Measurements from ENCODE around the gene CCDC3.
"Not testable (repeated sequence)": the region's sequence is repeated elsewhere in the genome, so short reads cannot be mapped to it uniquely, and the experiment has no call there.

Gene CCDC3

DNA sequence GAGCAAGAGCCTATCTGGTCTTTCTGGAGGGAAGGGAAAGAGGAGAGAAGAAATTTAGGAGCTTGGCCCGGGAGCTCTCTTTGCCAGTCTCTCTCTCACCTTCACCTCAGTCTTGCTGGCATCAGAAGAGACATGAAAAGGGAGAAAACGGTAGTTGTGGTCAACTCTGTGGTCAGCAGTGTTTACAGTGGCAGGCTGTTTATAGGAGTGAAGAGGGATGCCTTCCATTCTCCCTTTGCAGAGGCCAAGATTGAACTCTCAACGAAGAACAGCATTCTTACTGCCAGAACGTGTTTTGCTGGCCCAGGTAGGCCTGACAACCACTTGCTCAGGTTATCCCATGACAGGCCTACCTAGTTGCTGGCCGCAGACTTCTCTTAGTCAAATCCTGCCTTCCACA, 133.3 kb downstream of the CCDC3 start:
- no peak overlapping the region for H3K27ac ChIP-seq
- H3K27me3 ChIP-seq (ENCODE audit: insufficient read depth, low read depth, severe bottlenecking), result no peaks in the 10 kb centered on the region
- H3K4me3 ChIP-seq (ENCODE audit: low read depth, low read length), result no peak overlapping the region
- no peak for DNase-seq
- no peaks in the 10 kb centered on the region for H3K36me3 ChIP-seq
- TF ChIP-seq, protein P1, sequence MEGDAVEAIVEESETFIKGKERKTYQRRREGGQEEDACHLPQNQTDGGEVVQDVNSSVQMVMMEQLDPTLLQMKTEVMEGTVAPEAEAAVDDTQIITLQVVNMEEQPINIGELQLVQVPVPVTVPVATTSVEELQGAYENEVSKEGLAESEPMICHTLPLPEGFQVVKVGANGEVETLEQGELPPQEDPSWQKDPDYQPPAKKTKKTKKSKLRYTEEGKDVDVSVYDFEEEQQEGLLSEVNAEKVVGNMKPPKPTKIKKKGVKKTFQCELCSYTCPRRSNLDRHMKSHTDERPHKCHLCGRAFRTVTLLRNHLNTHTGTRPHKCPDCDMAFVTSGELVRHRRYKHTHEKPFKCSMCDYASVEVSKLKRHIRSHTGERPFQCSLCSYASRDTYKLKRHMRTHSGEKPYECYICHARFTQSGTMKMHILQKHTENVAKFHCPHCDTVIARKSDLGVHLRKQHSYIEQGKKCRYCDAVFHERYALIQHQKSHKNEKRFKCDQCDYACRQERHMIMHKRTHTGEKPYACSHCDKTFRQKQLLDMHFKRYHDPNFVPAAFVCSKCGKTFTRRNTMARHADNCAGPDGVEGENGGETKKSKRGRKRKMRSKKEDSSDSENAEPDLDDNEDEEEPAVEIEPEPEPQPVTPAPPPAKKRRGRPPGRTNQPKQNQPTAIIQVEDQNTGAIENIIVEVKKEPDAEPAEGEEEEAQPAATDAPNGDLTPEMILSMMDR (IDR thresholded peaks at IDR 0.05; ENCODE audit: low read depth, low read length), result no peak
- H3K9me3 ChIP-seq (ENCODE audit: severe bottlenecking), result no peaks in the 10 kb centered on the region

DNA sequence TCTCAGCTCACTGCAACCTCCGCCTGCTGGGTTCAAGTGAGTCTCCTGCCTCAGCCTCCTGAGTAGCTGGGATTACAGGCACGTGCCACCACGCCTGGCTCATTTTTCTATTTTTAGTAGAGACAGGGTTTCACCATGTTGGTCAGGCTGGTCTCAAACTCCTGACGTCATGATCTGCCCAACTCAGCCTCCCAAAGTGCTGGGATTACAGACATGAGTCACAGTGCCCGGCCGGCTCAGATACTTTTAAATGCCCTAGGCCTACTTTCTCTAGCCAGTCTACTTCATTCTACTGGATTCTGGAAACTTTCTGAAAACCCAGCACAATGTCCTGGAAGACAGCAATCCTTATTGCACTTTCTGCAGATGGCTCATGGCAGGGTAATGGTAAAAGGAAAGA, 136.0 kb downstream of the CCDC3 start:
- not testable (repeated sequence) for H3K27me3 ChIP-seq (ENCODE audit: insufficient read depth, low read depth, severe bottlenecking); H3K27ac ChIP-seq; H3K9me3 ChIP-seq (ENCODE audit: severe bottlenecking); DNase-seq; H3K36me3 ChIP-seq; H3K4me3 ChIP-seq (ENCODE audit: low read depth, low read length)

DNA sequence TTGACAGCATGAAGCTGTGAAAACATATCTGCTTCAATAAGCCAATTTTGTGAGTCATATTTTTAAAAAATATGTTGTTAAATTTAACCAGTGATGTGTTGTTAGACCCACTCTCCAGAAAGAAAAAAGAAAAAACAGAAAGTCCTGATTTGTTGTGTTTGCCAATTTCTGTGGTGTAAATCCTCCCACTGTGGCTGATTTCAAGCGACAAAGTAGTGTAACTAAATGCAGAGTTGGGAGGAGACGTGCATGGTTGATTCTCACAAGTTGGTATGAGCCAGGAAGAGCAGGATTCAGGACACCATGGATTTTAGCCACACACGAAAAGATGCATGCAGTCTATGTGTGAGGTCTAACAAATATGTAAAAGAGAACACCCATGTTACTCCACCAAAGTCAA, 139.1 kb downstream of the CCDC3 start:
- Histone ChIP-seq H3K36me3 (no peaks in the 10 kb centered on the region), H3K9me3 (ENCODE audit: severe bottlenecking) (no peaks in the 10 kb centered on the region), H3K4me3 (ENCODE audit: low read depth, low read length) (no peak overlapping the region), H3K27me3 (ENCODE audit: insufficient read depth, low read depth, severe bottlenecking) (no peaks in the 10 kb centered on the region), H3K27ac (no peak overlapping the region)
- DNase-seq, result no peak
- TF ChIP-seq, protein P1 (IDR thresholded peaks at IDR 0.05; ENCODE audit: low read depth, low read length), result no peak

DNA sequence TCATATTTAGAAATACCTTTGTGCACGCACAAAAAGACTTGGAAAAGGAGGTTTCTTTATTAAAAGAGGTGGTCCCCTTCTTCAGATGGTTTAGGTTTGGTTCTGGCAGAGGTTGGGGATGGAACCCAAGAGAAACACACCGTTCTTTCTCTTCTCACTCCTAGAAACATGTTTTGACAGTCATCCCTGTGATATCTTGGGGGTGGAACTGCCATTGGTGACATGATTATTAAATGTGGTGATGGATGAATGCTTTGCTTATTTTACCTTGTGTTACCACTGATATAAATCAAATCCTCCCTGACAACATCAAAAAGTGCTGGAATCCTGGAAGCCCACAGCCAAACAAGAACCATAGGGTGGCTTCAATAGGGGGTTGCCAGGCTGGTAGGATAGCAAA, 146.5 kb downstream of the CCDC3 start:
- no peak for DNase-seq
- H3K27ac ChIP-seq, result no peak overlapping the region
- no peak overlapping the region for H3K4me3 ChIP-seq (ENCODE audit: low read depth, low read length)
- H3K9me3 ChIP-seq (ENCODE audit: severe bottlenecking), result no peaks in the 10 kb centered on the region
- no peaks in the 10 kb centered on the region for H3K36me3 ChIP-seq
- H3K27me3 ChIP-seq (ENCODE audit: insufficient read depth, low read depth, severe bottlenecking), result no peaks in the 10 kb centered on the region
- TF ChIP-seq, protein P1 (IDR thresholded peaks at IDR 0.05; ENCODE audit: low read depth, low read length), result no peak

DNA sequence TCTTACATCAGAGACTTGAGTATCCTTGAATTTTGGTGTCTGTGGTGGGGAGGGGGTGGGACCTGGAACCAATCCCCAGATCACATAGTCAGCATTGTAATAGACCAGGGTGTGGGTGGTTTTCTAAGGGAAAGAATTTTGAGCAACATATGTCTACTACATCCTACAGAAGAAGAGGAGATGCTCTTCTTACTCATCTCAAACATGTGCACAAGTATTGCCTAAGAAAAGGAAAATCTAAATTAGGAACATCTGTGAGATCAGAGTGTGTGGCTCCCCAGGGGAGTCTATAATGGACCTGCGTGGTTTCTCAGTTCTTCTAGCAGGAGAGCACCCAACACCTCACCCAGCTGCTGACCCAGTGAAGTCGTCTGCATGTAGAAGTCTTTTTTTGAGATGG, 148.8 kb downstream of the CCDC3 start:
- TF ChIP-seq, protein P1 (IDR thresholded peaks at IDR 0.05; ENCODE audit: low read depth, low read length), result no peak
- Histone ChIP-seq H3K9me3 (ENCODE audit: severe bottlenecking) (no peaks in the 10 kb centered on the region), H3K4me3 (ENCODE audit: low read depth, low read length) (no peak overlapping the region), H3K27ac (no peak overlapping the region), H3K27me3 (ENCODE audit: insufficient read depth, low read depth, severe bottlenecking) (no peaks in the 10 kb centered on the region), H3K36me3 (no peaks in the 10 kb centered on the region)
- DNase-seq, result no peak

DNA sequence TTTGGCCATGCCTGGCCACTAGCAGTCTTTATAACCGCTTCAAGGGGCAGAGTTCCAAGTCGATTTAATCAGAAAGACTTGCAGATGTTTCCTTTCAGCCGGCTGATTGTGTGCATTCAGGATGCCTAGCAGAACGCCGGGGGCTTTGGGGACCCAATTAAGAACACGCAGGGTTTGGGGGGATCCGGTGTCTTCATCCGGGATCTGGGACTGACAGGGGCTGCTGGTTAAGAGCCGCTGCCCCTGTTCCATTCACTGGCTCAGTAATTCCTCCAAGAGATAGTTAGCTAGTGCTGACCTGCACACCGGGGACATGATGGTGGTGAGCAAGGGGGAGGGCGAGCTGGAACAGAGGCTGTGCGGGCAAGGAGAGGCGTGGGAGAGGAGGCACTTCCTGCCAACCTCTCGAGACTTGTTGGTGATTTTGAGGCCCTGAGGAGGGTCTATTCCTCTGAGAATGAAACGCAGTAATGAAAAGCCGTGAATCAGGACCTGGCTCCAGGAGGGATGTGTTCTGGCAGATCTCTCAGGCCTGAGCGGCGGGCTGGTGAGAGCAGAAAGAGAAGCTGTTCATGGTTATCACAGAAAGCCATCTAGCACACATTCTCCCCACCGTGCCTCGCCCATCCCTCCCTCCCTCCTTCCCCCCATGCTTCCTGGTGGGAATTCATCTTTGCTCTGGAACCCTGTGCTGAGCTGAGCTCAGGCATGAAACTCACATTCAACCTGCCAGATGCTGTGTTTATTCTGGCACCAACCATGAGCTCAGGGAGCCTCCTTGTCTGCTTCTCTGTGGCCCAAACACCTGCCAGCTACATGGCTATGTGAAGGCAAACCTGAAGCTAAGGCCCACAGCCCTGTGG, 152.0 kb downstream of the CCDC3 start:
- Histone ChIP-seq H3K36me3 (no peaks in the 10 kb centered on the region), H3K27me3 (ENCODE audit: insufficient read depth, low read depth, severe bottlenecking) (no peaks in the 10 kb centered on the region), H3K9me3 (ENCODE audit: severe bottlenecking) (no peaks in the 10 kb centered on the region), H3K27ac (no peak overlapping the region), H3K4me3 (ENCODE audit: low read depth, low read length) (no peak overlapping the region)
- no peak for DNase-seq
- TF ChIP-seq, protein P1 (IDR thresholded peaks at IDR 0.05; ENCODE audit: low read depth, low read length), result no peak

Measured in WERI-Rb-1 (cell line).